22Rv1 (cell line): ENCODE data around the gene GAB4.
"Not testable (repeated sequence)": the region's sequence is repeated elsewhere in the genome, so short reads cannot be mapped to it uniquely, and the experiment has no call there.

Experiments
- H3K27ac ChIP-seq: fragments of 450-650 bp; 2 replicates; pipeline ENCODE4 v1.5.1; 2017
- ZFX ChIP-seq: fragments of 450-650 bp; IDR thresholded peaks from 2 replicates; pipeline ENCODE4 v1.6.1; 2017; ENCODE audit warnings: antibody characterized with exemption, borderline replicate concordance
- TF ChIP-seq, protein P1 (sequence below): fragments of 450-650 bp; IDR thresholded peaks from 2 replicates; pipeline ENCODE4 v1.5.1; 2017; ENCODE audit warnings: mild to moderate bottlenecking

GAB4 gene, protein sequence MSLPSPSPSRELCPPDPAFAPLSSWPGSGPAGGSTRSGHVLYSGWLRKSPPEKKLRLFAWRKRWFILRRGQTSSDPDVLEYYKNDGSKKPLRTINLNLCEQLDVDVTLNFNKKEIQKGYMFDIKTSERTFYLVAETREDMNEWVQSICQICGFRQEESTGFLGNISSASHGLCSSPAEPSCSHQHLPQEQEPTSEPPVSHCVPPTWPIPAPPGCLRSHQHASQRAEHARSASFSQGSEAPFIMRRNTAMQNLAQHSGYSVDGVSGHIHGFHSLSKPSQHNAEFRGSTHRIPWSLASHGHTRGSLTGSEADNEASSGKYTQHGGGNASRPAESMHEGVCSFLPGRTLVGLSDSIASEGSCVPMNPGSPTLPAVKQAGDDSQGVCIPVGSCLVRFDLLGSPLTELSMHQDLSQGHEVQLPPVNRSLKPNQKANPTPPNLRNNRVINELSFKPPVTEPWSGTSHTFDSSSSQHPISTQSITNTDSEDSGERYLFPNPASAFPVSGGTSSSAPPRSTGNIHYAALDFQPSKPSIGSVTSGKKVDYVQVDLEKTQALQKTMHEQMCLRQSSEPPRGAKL

DNA sequence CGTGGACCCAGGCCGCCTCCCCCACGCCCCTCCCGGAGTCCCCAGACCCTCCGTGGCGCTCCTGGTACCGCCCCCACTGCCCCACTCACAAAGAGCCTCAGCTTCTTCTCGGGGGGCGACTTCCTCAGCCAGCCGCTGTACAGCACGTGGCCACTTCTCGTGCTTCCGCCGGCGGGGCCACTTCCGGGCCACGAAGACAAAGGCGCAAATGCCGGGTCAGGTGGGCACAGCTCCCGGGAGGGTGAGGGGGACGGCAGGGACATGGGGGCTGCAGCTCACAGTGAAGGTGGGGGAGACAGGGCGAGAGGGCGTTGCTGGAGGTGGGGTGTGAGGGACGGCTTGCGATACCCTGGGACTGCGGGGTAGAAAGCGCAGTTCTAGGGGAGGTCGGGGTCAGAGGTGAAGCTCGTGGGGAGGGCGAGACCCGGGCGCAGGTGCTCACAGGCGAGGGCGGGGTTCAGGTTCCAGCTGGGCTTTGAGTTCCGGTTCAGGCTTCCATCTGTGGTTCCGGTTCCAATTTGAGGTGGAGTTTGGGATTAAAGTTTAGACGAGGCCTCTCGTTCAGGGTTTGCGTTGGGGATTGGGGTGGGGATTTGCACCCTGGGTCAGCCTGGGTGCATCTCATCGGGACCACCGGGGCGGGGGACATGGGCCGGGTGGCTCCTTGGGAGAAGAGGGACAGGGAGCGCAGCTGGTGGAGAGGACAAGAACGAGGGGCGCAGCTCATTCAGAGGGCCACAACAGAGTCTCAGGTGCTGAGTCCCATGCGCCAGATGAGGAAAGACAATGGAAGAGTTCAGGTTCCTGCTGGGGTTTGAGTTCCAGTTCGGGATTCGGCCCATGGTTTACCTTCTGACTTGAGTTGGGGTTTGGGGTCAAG, at the start of gene GAB4:
Gene GAB4 (minus strand): TSS at position 371 of the 880 bp plus-strand sequence. CDS start 108 bp downstream, at position 263.
- no peak within 1 kb of the TSS for H3K27ac ChIP-seq
- no peak for TF ChIP-seq ZFX
- TF ChIP-seq, protein P1, sequence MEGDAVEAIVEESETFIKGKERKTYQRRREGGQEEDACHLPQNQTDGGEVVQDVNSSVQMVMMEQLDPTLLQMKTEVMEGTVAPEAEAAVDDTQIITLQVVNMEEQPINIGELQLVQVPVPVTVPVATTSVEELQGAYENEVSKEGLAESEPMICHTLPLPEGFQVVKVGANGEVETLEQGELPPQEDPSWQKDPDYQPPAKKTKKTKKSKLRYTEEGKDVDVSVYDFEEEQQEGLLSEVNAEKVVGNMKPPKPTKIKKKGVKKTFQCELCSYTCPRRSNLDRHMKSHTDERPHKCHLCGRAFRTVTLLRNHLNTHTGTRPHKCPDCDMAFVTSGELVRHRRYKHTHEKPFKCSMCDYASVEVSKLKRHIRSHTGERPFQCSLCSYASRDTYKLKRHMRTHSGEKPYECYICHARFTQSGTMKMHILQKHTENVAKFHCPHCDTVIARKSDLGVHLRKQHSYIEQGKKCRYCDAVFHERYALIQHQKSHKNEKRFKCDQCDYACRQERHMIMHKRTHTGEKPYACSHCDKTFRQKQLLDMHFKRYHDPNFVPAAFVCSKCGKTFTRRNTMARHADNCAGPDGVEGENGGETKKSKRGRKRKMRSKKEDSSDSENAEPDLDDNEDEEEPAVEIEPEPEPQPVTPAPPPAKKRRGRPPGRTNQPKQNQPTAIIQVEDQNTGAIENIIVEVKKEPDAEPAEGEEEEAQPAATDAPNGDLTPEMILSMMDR: no peak

DNA sequence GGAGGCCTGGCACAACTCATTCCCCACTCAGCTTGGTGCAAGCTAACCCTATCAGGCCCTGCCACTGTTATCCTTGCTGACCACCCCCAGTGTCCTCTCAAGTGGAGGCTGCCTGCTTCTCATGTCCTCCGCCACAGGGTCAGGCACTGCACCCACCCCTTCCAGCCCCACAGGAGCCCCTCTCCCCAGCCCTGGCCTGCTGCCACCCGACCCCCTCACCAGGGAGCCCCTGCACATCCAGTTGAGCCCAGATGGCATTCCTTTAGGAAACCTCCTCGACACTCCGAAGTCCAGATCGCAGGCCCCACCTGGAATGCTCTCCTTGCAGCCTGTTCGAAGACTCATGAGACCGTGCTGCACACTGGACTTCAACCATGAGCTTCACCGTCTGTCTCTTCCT, 48.8 kb upstream of the GAB4 start:
- TF ChIP-seq ZFX: no peak
- H3K27ac ChIP-seq: no peak overlapping the region

DNA sequence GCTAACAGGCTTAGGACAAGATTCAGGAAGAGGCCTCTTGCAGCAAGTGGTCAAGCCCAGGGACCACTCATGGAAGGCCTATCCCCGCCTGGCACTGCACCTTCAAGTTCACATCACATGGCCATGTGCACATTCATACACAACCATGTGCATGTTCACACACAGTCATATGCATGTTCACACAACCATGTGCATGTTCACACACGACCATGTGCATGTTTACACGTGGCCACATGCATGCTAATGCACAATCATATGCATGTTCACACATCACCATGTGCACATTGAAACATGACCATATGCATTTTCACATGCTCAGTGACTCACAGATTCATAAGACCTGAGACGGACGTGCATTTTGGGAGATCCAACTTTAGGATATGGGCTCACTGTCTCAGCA, 48.0 kb upstream of the GAB4 start:
- no peak for TF ChIP-seq ZFX
- TF ChIP-seq, protein P1: no peak
- H3K27ac ChIP-seq: no peak overlapping the region

DNA sequence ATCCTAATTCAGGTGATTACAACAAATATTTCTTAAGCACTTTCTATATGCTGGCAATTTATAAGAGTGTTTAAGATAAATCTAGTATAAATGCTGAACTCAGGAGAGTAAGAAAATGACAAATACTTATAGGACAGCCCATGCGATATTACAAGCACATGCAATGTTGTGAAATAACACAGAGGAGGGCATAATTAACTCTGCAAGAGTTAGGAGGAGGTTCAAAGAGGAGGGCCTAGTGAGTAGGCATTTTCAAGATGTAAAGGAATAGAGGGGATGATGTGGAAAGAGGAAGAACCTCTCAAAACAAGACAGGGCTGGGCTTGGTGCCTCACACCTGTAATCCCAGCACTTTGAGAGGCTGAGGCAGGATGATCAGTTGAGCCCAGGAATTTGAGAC, 39.6 kb upstream of the GAB4 start:
- H3K27ac ChIP-seq: no peak overlapping the region
- no peak for TF ChIP-seq ZFX
- TF ChIP-seq, protein P1: no peak

DNA sequence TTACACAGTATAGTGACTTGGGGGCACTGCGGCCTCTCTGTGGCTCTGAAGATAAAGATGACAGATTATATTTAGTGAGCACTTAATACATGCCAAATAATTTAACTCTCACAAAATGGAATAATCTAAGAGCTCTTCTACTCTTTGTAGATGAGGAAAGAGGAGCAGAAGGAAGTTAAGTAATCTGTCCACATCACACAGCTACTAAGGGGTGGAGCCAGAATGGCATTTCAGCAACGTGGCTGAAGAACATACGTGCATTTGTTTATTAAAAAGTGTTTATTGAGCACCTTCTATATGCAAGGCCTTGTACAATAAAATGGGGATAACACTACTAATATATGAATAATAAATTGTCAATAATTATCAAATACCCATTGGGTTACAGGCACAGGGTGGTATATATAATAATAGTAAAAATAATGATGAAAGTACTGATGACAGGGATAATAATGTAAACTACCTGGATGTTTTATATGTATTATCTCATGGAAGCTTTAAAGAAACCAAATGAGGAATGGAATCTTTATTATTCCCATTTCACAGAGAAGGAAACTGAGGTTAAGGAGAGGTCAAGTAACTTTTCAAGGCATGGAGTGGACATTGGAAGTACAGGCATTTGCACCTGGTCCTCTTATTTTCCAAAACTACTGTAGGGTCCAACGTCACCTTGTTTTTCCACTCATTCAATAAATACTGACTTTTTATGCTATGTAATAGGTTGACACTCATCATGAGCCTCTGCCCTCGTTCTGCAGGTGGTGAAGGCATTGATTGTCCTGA, 38.7 kb upstream of the GAB4 start:
- H3K27ac ChIP-seq: no peak overlapping the region
- TF ChIP-seq ZFX: no peak
- TF ChIP-seq, protein P1: no peak

DNA sequence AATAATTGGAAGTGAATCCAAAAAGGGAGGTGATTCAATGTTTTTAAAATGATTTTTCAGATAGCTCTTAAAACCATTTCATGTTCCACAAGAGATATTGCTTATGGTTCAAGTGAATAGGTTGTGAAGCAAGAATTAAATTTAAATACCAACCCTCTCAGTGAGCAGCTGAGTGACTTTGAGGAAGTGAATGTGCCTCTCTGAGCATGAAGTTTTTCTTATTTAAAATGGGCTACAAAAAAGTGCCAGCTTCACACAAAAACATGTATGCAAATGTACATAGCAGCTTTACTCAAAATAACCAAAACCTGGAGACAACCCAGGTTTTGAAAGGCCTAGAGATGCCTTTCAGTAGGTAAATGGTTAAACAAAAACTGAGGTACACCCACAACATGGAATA, 35.5 kb upstream of the GAB4 start:
- TF ChIP-seq ZFX: no peak
- TF ChIP-seq, protein P1: no peak
- H3K27ac ChIP-seq: no peak overlapping the region

DNA sequence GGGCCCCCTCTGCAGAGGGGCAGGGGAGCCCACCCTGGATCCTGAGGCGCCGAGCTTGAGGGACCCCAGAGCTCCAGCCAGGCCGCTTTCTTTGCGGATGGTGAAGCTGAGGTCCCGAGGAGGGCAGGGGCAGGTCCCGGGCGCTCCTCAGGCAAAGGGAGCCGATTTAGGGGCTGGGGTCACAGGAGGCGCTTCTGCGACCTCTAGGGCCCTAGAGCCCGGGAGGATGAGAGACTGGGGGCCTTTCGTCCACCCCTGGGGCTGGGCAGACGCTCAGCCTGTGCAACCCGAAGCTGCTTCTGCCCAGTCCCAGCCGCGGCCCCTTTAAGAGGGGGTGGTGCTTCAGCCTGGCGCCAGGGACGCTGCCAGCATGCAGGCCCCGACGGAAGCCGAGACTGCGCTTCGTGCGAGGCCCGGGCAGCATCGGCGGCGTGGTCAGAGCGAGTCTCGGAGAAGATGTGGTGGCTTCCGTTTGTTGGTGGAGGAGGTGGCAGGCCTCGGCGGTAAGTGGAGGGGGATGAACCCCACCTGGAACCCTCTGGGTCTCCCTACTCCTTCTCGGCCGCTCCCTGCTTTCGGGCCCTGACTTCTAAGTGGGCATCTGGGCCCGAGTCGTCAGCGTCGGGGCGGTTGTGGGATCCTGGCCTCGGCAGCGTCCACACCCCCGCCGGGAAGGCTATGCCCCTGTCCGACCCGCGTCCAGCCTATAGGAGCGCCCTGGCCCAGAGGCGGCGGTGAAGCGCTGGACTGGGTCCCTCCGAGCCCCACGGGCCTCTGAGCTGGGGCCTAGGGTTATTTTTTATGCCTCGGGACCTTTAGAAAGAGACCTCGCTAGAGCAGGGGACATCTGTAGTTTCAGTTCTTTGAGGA, 29.1 kb upstream of the GAB4 start:
- H3K27ac ChIP-seq: not testable (repeated sequence)

DNA sequence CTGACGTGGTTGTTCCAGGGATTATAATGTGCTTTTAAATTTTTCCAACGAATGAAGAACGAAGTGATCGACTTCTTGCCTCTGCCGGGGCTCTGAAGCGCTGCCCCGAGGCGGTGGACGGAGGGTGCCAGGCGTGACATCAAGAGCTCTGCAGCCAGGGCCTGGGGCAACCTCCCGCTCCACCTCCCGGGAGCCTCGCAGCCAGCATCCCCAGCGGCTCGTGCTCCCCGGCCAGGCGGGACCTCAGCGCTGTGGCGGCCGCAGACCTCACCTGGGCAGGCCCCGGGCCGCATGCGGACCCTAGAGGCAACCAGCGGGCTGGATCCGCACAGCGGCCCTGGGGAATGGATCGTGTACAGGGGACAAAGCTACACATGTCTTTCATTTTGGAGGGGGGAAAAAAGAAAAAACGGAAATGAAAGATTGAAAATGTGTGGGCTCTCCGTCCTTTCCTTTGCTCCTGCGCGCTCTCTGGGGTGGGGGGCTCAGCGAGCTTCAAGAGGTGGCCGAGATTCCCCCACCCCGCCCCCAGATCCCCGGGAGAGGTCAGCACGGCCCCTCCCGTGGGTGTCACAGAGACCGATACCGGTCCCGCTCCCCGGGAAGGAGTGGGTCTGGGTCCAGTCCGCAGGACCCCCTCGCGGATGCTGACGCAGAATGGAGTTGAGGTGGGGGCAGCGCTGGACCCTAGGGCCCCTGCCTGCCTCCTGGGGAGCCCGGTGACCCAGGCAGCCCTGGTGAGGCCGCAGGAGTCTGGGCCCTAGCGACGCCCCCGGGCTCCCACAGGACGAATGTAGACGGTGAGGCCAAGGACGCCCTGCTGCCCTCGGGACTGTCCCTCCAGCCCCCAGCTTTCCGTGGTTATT, 28.2 kb upstream of the GAB4 start:
- H3K27ac ChIP-seq: not testable (repeated sequence)
